HG03342 (cell line): ENCODE measurements around the gene C10orf90.
"Not testable (repeated sequence)": the region's sequence is repeated elsewhere in the genome, so short reads cannot be mapped to it uniquely, and the experiment has no call there.

Experiments used
- ATAC-seq: cut with Tn5 transposase; IDR thresholded peaks from one replicate; pipeline ENCODE4 v1.9.1; 2021; ENCODE audit warnings: mild to moderate bottlenecking, moderate library complexity; ENCODE audit not compliant: unreplicated experiment

The C10orf90 gene

GRCh38 chr10:126561294-126561920 is 109.1 kb downstream of the C10orf90 start:
- no peak for ATAC-seq

DNA sequence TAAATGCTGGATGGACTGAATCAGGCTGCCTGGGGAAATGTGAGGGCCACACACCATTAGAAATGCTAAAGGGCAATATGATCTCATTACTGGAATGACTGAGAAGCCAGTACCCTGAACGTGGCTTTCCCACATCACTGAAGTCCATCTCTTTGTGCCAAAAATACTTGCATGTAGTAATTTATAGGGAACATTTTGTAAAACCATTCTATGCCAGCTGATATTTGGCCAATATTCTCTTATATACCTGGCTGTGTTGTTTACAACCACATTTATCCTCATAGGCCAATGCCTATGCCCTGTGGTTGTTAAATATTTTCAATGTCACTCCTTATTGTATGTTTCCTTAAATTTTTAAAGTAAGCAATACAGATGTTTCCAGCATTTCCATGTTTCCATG is 111.6 kb downstream of the C10orf90 start:
- no peak for ATAC-seq

- ATAC-seq: no peak
Observed at GRCh38 chr10:126551202-126551601, 119.3 kb downstream of the C10orf90 start.

DNA sequence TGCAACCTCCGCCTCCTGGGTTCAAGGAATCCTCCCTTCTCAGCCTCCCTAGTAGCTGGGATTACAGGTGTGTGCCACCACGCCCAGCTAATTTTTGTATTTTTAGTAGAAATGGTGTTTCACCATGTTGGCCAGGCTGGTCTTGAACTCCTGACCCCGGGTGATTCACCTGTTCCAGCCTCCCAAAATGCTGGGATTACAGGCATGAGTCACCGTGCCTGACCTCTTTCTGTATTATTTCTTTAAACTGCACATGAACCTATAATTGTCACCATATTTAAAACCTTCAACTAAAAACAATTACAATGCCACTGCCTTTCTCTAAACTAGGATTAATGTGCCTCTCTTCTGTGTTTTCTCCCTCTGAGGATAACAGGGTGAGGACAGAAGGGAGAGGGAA is 119.9 kb downstream of the C10orf90 start:
- not testable (repeated sequence) for ATAC-seq

GRCh38 chr10:126549344-126549743 is 121.1 kb downstream of the C10orf90 start:
- ATAC-seq: no peak

DNA sequence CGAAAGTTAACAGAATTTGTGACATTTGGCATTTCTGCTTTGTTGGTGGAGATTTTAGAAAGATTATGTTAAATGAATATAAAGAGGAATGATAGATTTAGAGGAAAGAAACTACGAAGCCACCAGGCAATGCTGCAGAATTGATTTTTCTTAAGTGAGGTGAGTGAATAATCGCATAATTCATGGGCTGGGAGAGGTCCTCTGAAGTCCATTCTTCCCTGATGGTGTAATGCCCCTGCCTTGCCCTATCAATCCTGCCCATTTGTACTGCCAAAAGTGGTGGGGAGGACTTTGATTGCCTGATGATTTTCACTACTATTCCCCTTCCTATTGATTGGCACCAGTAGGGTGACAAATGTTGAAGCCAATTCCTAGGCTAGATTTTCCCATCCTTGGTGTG is 125.9 kb downstream of the C10orf90 start:
- ATAC-seq: no peak

- no peak for ATAC-seq
Observed at GRCh38 chr10:126538439-126539135, 131.9 kb downstream of the C10orf90 start.

- ATAC-seq: no peak
Observed at GRCh38 chr10:126536656-126537055, 133.8 kb downstream of the C10orf90 start.

- no peak for ATAC-seq
Observed at GRCh38 chr10:126536148-126536547, 134.3 kb downstream of the C10orf90 start.

DNA sequence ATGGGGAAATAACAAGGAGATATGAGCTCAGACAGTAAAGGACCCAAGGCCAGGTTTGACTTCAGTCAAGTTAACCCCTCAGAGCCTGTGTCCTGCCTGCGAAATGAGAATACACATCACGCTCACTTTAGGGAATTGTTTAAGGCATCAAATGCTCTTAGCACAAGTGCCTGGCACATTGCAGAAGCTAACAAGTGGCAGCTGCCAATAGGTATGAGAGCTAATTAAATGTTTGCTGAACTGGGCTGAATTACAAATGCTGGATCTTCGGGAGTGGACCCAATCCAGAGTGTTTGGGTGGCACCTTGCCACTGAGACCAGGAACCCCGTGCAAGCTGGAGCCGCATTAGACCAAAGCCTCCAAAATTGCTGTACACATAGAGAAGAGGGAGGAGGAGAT is 136.8 kb downstream of the C10orf90 start:
- no peak for ATAC-seq

DNA sequence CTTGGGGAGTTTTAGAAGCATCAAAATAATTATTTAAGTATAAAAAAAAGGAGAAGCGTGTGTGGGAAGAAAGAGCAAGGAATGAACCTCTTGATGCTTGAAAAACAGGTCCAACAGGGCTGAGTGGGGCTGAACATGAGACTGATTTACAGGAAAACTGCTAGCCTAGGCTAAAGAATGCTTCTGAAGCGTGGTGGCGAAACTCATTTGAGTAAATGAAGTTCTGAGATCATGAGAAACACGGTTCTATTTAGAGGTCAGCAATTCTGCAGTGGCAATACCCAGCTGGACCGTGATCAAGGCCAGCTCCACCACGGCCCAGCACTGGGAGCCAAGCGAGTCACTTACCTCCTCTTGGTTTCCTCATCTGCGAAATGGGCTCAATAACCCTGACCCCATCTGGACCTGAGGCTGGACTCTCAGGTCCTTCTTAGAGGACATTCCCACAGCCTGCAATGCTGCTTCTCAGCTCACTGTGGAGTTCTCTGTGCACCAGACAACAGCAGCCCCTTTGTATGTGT is 142.1 kb downstream of the C10orf90 start:
- no peak for ATAC-seq

DNA sequence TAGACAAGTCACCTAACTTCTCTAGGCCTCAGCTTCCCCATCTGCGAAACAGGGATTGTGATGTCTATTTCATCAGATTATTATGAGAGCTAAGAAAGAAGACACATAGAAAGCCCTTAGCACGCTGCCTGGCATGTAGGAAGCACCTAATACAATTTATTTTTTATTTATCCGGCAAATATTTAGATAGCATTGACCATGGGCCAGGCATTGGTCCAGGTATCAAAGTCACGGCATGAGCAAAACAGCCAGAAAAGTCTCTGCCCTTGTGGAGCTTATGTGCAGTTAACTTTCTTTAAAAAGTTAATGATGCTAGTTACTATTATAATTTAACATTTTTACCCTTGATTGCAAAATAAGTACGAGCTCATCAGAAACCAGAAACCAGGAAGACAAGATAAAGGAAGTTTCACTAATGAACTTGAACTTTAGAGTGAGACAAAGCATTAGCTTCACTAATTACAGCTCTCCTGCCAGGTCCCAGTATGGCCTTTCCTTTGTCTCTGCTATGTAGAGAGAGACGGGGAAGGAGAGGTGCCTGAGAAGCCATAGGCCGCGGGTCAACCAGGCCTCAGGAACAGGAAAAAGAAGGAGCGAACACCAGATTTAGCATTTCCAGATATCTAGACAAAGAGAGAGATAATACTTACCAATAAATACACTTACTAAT is 142.7 kb downstream of the C10orf90 start:
- ATAC-seq: no peak

DNA sequence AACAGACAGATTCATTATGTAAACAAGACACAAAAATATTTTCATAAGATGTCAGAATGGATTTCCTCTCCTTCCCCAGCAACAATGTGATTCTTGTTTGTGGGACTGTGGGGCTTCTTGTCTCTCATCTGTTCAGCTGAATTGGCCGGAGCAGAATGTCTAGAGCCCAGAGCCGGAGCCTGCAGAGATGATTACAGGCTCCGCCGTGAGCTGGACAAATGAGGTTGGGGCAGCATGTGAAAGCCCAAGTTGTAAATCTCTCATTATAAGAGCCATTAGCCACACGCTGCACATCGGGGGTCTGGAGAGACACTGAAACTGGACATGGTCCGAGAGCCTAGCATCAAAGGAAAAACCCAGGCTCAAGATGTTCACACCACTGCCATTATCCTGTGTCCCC is 145.2 kb downstream of the C10orf90 start:
- no peak for ATAC-seq

DNA sequence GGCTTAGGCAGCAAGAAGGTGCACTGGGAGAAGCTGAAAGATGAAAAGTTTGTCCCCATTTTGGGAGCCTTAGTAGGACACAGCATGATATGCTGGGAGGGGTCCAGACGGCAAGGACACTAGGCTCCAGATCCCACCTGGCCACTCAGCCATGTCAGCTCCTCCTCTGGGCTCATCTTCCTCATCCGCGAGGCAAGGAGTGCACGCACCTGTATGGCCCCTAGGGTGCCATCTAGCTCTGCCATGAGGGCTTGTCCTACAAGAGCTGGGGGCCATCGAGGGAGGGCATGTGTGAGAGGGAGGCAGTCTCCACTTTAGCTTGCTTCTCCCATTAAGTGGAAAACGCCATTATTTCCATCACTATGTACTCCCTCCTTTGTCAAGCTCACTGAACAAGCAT is 146.0 kb downstream of the C10orf90 start:
- no peak for ATAC-seq

- ATAC-seq: no peak
Observed at GRCh38 chr10:126523071-126523470, 147.4 kb downstream of the C10orf90 start.

DNA sequence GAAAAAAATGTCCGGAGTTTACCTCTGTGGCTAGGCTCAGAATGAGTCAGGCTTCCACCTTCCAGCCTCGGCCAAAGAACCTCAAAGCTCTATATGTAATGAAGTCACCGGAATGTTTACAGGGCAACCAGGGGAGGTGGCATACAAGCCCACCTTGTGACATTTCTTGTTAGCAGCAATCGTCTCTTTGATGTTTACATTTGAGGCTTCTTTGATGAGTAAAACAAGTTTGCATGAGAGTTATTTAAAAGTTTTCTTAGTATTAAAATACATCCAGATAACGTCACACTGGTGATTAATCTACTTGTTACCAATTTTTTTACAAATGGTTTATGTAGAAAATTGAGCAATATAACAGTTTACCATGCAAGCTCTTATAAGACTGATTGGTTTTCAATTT is 149.1 kb downstream of the C10orf90 start:
- no peak for ATAC-seq

DNA sequence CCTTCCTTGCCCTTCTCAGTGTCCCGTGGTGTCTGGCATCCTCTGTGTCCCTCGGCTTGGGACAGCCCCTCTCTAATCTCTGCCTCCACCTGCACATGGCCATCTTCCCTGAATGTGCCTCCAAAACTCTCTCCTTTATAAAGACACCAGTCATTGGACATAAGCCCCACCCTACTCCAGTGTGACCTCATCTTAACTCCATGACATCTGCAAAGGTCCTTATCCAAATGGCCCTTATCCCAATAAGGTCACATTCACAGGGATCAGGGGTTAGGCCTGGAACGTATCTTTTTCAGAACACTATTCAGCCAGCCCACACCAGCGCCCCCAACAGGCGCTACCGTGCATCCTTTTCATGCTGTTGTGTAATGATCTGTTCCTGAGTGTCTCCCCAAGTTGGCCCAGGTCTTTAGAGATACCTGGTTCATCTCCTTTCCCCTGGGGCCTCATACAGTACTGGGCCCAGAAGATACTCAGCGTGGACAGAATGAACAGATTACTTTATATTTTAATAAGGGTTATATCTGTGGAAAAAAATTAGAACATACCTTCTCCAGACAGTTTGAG is 149.7 kb downstream of the C10orf90 start:
- no peak for ATAC-seq

DNA sequence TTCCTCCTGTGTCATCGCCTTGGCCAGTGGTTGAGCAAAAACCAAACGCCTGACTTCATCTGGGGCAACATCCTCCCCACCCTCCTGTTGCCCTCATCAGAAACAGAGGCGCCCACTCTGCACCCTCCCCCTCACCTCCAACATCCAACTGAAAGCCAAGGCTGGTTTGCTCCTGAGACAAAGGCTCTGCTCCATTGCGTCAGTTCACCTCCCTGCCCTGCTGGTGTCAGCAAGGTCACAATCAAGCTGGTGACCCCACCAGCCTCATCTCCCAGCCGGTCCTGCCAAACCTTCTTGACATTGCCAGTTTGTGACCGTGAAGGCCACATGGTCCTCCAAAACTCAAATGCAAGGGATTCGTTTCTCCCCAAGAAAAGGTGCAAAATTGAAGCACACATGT is 150.5 kb downstream of the C10orf90 start:
- no peak for ATAC-seq

- no peak for ATAC-seq
Observed at GRCh38 chr10:126519185-126519584, 151.3 kb downstream of the C10orf90 start.

DNA sequence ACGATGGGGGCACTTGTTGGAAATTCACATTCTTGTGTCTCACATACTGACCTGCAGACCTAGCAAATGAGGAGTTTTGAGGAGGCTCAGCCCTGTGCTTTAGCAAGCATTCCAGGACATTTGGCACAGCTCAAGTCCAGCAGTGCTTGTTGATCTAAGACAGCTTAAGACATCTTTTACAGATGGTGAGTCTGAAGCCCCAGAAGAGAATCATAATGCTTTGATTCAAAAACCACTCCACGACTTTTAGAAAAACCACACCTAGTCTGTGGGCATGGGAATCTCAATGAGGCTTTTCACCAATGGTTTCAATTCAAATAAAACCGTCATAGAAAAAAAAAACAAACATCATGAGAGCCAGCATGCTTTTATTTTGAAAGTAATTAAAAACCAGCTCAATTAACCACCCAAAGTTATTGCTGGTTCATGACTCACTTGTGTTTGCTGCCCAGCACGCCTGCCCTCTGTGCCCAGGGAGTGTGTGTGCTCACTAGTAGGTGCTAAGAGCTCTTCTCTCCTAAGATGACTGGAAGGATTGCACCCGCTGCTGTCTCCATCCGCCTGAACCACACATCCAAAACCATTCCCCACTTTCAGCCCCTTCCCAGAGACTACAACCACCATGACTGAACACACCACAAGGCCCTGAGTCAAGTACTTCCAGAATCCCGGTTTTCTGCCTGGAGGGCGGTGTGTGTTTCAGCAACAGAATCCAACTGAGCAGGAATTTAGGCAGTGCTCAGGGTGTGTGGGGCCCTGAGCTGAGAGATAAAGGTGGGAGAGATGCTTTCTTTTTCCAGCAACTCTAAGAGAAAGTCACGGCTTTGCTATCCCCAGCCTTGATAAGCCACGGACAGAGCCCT is 152.0 kb downstream of the C10orf90 start:
- no peak for ATAC-seq

DNA sequence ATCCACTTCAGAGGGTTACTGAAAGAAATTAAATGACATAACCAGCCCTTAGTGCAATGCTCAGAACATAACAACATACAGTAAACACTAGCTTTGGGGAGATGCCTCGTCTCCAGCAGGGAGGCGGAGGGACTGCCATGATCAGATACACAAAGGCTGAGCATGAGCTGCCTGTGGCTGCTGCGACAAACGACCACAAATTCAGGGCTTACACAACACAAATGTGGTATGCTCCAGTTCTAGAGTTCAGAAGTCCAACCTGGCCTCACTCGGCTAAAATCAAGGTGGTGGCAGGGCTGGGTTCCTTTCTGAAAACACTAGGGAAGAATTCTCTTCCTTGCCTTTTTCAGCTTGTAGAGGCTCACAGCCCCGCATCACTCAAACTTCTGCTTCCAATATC is 154.0 kb downstream of the C10orf90 start:
- ATAC-seq: no peak
